Activated CD4-positive, alpha-beta memory T cell treated with anti-CD3 and anti-CD28 coated beads, Interleukin-2, amount 10 ng/mL, durations not matched to agents 7 days and 5 days (primary cell): Measurements from ENCODE around the gene WRAP53. TPM values are rescaled to one million over a fixed set of nuclear protein-coding genes. Genes with fewer than 3 reads are reported as not detected.
A peak's percentile ranks its signal among the peaks of the same experiment; 100 is the strongest.
"Not testable (repeated sequence)": the region's sequence is repeated elsewhere in the genome, so short reads cannot be mapped to it uniquely, and the experiment has no call there.

ENCODE experiments used
- CTCF ChIA-PET: fragments of 350-600 bp; sonication (Branson Sonifier 250); formaldehyde crosslinking; loops from one replicate; lab custom pipeline; 2021; ENCODE audit warnings: antibody characterized with exemption, inconsistent platforms; lab: Charles Lee
- POLR2A ChIA-PET: fragments of 350-600 bp; sonication (Branson Sonifier 250); formaldehyde crosslinking; loops from one replicate; lab custom pipeline; 2021; ENCODE audit warnings: antibody characterized with exemption; lab: Charles Lee
- DNase-seq: peaks from one replicate; pipeline ENCODE4 v3.0.0-alpha.2; 2020
- H3K27ac Mint-ChIP-seq: one replicate; pipeline ENCODE4 v1.8.0; 2021; ENCODE audit warnings: mild to moderate bottlenecking, mixed read lengths
- H3K27me3 Mint-ChIP-seq: one replicate; pipeline ENCODE4 v1.8.0; 2021; ENCODE audit warnings: mixed read lengths
- H3K36me3 Mint-ChIP-seq: one replicate; pipeline ENCODE4 v1.8.0; 2021; ENCODE audit warnings: low read depth, mixed read lengths
- H3K4me1 Mint-ChIP-seq: one replicate; pipeline ENCODE4 v1.8.0; 2021; ENCODE audit warnings: mixed read lengths
- H3K4me3 Mint-ChIP-seq: one replicate; pipeline ENCODE4 v1.8.0; 2021; ENCODE audit warnings: mild to moderate bottlenecking, mixed read lengths
- H3K9me3 Mint-ChIP-seq: one replicate; pipeline ENCODE4 v1.8.0; 2021; ENCODE audit warnings: mixed read lengths
- total RNA-seq, 2 experiments: library from RNA; stranded (reverse); gene quantifications; one replicate each; pipeline ENCODE4 v1.2.3, GENCODE V29; 2021

The WRAP53 gene
- 10 to 100 TPM; 18.6 to 18.8 TPM for total RNA-seq

DNA sequence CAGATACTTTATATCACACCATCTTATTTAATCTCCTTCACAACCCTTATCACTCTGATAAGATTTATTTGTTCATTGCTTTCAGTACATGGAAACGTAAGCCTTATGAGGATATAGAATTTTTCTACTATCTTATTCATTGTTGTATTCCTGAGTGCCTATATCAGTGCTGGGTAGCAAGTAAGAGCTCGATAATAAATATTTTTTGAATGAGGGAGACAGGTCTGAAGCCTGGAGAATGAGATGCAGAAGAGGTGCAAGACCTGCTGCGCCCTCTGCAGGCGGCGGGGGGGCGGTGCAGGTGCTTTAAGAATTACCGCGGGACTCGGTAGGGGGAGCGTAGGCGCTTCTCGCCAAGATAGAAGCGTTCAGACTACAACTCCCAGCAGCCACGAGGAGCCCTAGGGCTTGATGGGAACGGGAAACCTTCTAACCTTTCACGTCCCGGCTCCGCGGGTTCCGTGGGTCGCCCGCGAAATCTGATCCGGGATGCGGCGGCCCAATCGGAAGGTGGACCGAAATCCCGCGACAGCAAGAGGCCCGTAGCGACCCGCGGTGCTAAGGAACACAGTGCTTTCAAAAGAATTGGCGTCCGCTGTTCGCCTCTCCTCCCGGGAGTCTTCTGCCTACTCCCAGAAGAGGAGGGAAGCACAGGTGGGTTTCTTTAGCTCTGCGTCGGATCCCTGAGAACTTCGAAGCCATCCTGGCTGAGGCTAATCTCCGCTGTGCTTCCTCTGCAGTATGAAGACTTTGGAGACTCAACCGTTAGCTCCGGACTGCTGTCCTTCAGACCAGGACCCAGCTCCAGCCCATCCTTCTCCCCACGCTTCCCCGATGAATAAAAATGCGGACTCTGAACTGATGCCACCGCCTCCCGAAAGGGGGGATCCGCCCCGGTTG, at the start of gene WRAP53:
TSS of gene WRAP53 (plus strand) at position 570 of the 900 bp plus-strand sequence. CDS start at position 742, 172 bp downstream.
- DNase-seq = peak; percentile 97
- Mint-ChIP-seq H3K27ac (peak within 1 kb of the TSS; percentile 96), H3K4me3 (peak within 1 kb of the TSS; percentile 94), H3K4me1 (peaks cover 39% of the 10 kb centered on the region), H3K36me3 (peaks cover 34% of the 10 kb centered on the region), H3K9me3 (no peaks in the 10 kb centered on the region), H3K27me3 (no peaks in the 10 kb centered on the region)
- ChIA-PET CTCF (interaction anchor here (0.5 to 5.5 kb wide), 39 partner anchors 9 to 642 kb away, joined by 3 to 56 read pairs (median 5); partner anchors contain the start of genes ATP1B2, CD68, DNAH2 and FXR2), POLR2A (interaction anchor here (0.6 to 7.5 kb wide), 58 partner anchors 13 to 1048 kb away, joined by 3 to 129 read pairs (median 10); partner anchors contain the start of genes ACAP1, ATP1B2, CD68 and CNTROB)

DNA sequence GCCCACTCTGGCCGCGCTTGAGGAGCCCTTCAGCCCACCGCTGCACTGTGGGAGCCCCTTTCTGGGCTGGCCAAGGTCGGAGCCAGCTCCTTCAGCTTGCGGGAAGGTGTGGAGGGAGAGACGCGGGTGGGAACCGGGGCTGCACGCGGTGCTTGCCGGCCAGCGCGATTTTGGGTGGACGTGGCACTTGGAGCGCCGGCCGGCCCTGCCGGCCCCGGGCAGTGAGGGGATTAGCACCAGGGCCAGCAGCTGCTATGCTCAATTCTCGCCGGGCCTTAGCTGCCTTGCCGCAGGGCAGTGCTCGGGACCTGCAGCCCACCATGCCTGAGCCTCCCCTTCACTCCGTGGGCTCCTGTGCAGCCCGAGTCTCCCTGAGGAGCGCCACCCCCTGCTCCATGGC, 47.5 kb upstream of the WRAP53 start:
- H3K27me3 Mint-ChIP-seq = peaks cover 2% of the 10 kb centered on the region
- ChIA-PET POLR2A (interaction anchor here (1.1 to 3.6 kb wide), 2 partner anchors 26 to 45 kb away, joined by 3 to 28 read pairs; partner anchors contain the start of genes FXR2, TP53 and WRAP53), CTCF (interaction anchor here (0.9 to 2.7 kb wide), 2 partner anchors 8 to 47 kb away, joined by 3 to 16 read pairs; partner anchors contain the start of genes TP53 and WRAP53)
- no peak overlapping the region for H3K4me3 Mint-ChIP-seq
- no peaks in the 10 kb centered on the region for H3K9me3 Mint-ChIP-seq
- H3K27ac Mint-ChIP-seq = no peak overlapping the region
- peaks cover 24% of the 10 kb centered on the region for H3K4me1 Mint-ChIP-seq
- DNase-seq = no peak
- H3K36me3 Mint-ChIP-seq = no peaks in the 10 kb centered on the region

DNA sequence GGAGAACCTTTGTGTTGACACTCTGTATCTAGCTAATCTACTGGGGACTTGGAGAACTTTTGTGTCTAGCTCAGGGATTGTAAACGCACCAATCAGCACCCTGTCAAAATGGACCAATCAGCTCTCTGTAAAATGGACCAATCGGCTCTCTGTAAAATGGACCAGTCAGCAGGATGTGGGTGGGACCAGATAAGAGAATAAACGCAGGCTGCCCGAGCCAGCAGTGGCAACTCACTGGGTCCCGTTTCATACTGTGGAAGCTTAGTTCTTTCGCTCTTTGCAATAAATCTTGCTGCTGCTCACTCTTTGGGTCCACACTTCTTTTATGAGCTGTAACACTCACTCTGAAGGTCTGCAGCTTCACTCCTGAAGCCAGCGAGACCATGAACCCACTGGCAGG, 46.6 kb upstream of the WRAP53 start:
- peak overlapping the region; percentile 68 for H3K4me3 Mint-ChIP-seq
- H3K4me1 Mint-ChIP-seq = peaks cover 26% of the 10 kb centered on the region
- not testable (repeated sequence) for H3K27me3 Mint-ChIP-seq, H3K36me3 Mint-ChIP-seq, H3K9me3 Mint-ChIP-seq
- peak; percentile 47 for DNase-seq
- H3K27ac Mint-ChIP-seq = peak overlapping the region; percentile 69
- ChIA-PET POLR2A (interaction anchor here (1.1 to 3.6 kb wide), 3 partner anchors 14 to 44 kb away, joined by 3 to 28 read pairs (median 3); partner anchors contain the start of genes FXR2, SAT2, TP53 and WRAP53), CTCF (interaction anchor here (0.9 to 2.7 kb wide), 3 partner anchors 9 to 46 kb away, joined by 3 to 16 read pairs (median 13); partner anchors contain the start of genes TP53 and WRAP53)

DNA sequence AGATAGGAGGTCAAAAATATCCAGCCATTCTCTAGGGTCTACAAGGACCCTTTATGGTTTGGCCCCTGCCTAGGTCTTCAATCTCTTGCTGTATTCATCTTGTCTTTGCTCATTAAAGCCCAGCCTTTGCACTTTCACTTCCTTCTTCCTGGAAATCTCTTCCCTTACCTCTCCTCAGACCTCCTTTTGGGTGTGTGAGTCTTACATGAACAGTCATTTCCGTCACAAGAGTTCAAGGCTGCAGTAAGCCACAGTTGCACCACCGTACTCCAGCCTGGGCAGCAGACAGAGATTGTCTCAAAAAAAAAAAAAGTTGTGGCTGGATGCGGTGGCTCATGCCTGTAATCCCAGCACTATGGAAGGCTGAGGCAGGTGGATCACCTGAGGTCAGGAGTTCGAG, 43.5 kb upstream of the WRAP53 start:
- Mint-ChIP-seq H3K4me1 (peaks cover 27% of the 10 kb centered on the region), H3K27me3 (peaks cover 11% of the 10 kb centered on the region), H3K27ac (no peak overlapping the region), H3K9me3 (no peaks in the 10 kb centered on the region), H3K36me3 (no peaks in the 10 kb centered on the region), H3K4me3 (no peak overlapping the region)
- ChIA-PET CTCF (no interaction called here), POLR2A (no interaction called here)
- peak; percentile 37 for DNase-seq

DNA sequence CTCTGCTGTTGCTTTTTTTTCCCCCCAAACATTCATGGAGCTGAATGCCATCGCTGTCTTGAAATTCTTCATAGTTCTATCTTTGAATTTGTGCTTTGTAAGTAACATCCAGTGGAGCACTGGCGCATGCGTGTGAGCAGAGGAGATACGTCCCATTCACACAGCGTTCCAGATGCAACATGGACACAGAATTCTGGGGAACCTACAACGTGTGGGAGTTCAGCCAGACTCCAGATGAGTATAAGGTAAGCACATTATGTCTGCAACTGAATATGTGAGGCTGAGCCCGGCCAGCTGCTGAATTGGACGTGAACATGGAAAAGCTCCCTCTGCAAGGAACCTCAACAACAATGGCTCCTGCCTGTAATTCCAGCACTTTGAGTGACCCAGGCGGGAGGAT, 41.8 kb upstream of the WRAP53 start:
- ChIA-PET CTCF (interaction anchor here (0.7 kb wide), 2 partner anchors 26 to 31 kb away, joined by 3 read pairs; partner anchors contain the start of gene FXR2), POLR2A (interaction anchor here (0.6 kb wide), 1 partner anchor 309 kb away, joined by 3 read pairs; no protein-coding TSS in a partner anchor)
- Mint-ChIP-seq H3K4me3 (no peak overlapping the region), H3K36me3 (no peaks in the 10 kb centered on the region), H3K27ac (no peak overlapping the region), H3K27me3 (peaks cover 25% of the 10 kb centered on the region), H3K9me3 (no peaks in the 10 kb centered on the region), H3K4me1 (peaks cover 39% of the 10 kb centered on the region)
- DNase-seq = no peak

DNA sequence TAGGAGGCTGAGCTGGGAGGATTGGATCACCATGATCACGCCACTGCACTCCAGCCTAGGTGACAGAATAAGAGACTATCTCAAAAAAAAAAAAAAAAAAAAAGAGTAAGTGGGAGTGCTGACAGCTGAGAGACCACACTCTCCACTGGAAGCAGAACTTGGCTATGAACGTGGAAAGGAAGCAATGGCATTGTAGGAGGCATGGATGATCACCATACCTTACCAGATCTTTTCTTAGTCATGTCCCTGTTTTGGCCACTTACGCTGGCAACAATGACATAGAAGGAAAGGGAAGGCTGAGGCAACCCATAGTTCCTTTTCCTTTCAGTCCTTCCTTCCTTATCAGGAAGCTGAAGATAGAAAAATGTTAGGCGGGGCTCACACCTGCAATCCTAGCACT, 41.3 kb upstream of the WRAP53 start:
- ChIA-PET POLR2A (interaction anchor here (0.6 kb wide), 1 partner anchor 309 kb away, joined by 3 read pairs; no protein-coding TSS in a partner anchor), CTCF (interaction anchor here (0.7 to 1.5 kb wide), 2 partner anchors 26 to 32 kb away, joined by 3 to 4 read pairs; partner anchors contain the start of gene FXR2)
- Mint-ChIP-seq H3K4me1 (peaks cover 34% of the 10 kb centered on the region), H3K27ac (no peak overlapping the region), H3K9me3 (no peaks in the 10 kb centered on the region), H3K36me3 (no peaks in the 10 kb centered on the region), H3K4me3 (no peak overlapping the region), H3K27me3 (peaks cover 28% of the 10 kb centered on the region)
- no peak for DNase-seq

DNA sequence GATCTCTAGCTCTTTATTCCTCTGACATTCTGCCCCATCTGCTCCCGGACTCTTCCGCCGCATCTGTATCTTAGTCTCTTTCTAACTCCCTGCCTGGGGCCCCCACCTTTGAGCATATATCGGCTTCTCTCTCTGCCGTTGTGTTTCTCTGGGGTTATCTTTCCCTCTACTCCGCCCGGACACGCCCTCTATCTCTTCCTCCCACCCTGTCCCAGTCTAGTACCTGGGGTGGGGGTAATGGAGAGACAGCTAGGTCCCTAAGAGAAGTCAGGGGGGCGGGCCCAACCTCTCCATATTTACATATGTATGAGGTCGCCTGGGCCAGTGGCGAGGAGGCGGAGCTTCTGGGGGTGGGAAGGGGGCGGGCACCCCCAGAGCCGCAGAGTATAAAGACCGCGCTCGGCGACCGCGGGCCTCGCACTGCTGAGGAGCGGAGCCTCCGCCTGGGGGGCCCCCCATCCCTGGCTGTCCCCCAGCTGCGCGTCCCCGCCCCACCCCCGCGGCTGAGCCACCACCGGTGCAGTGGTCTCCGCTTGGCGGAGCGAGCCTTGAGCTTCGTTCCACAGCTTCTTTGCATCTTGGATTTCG, 37.7 kb upstream of the WRAP53 start, which contains the start of gene ATP1B2:
TSS of gene ATP1B2 (plus strand) at position 418 of the 588 bp plus-strand sequence. CDS start 593 bp downstream, outside the sequence.
- H3K4me3 Mint-ChIP-seq = peak within 1 kb of the TSS; percentile 63
- no peaks in the 10 kb centered on the region for H3K36me3 Mint-ChIP-seq
- H3K9me3 Mint-ChIP-seq = no peaks in the 10 kb centered on the region
- peaks cover 17% of the 10 kb centered on the region for H3K4me1 Mint-ChIP-seq
- POLR2A ChIA-PET = interaction anchor here (1.0 to 2.6 kb wide), 6 partner anchors 8 to 283 kb away, joined by 3 to 26 read pairs (median 4); partner anchors contain the start of genes TP53 and WRAP53
- DNase-seq = peak; percentile 75
- CTCF ChIA-PET = interaction anchor here (1.1 to 1.3 kb wide), 3 partner anchors 36 to 38 kb away, joined by 3 to 5 read pairs (median 3); partner anchors contain the start of genes TP53 and WRAP53
- peaks cover 53% of the 10 kb centered on the region for H3K27me3 Mint-ChIP-seq
- no peak within 1 kb of the TSS for H3K27ac Mint-ChIP-seq

DNA sequence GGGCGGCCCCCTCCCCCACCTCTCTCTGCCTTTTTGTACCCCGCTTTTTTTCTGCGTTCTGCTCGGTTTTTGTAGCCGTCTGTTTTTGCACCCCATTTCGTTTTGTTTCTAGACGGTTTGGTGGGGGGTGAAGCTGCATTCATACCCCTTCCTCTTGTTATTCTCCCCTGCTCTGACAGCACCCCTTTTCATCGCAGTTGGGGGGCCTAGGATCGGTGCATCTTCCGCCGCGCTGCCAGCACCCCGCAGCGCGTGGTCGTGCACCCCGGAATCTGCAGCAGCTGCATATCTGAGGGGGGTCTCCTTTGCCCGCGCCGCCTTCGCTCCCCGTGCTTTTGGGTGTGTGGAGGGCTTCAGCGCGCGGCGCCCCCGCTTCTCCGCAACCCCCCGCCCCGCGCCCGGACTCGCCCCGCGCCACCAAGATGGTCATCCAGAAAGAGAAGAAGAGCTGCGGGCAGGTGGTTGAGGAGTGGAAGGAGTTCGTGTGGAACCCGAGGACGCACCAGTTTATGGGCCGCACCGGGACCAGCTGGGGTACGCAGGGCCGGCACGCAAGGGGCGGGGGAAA, 37.1 kb upstream of the WRAP53 start:
- CTCF ChIA-PET = interaction anchor here (1.1 to 1.3 kb wide), 3 partner anchors 35 to 38 kb away, joined by 3 to 5 read pairs (median 3); partner anchors contain the start of genes TP53 and WRAP53
- Mint-ChIP-seq H3K9me3 (no peaks in the 10 kb centered on the region), H3K27ac (no peak overlapping the region), H3K4me3 (peak overlapping the region; percentile 58), H3K27me3 (peaks cover 52% of the 10 kb centered on the region), H3K4me1 (peaks cover 15% of the 10 kb centered on the region), H3K36me3 (no peaks in the 10 kb centered on the region)
- POLR2A ChIA-PET = interaction anchor here (0.5 to 2.6 kb wide), 7 partner anchors 9 to 282 kb away, joined by 3 to 26 read pairs (median 4); partner anchors contain the start of genes TP53 and WRAP53
- DNase-seq = no peak

DNA sequence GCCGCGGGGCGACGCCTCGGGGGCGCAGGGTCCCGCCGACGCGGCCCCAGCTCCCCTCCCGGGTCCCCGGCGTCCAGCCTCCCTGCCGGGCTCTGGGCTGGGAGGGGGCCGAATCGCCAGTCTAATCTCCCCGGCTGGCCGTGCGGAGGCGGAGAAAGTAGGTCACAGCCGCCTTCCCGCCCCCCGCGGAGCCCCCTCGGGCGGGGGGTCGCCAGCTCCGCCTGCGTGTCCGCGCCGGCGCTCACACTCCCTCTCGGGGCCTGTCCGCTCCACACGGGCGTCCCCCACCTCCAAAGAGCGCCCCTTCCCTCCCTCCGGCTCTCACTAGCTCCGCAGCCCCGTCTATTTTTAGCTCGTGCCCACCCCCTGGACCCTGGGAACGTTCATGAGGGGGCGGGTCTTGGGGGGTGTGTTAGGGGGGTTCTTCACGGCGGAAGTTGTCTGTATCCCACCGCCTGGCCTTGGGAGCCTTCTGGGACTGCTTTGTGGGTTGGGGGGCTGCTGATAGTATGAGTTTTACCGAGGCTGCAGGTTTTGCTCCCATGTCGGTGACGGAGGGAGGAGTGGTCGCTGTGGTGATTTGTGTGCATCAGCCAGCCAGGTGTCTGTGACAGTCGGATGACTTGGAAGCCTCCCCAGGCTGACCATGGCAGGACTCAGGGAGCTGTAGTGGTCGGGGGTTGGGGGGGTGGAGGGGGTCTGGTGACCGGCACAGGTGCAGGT, 36.5 kb upstream of the WRAP53 start:
- no peak for DNase-seq
- ChIA-PET POLR2A (interaction anchor here (0.5 to 2.6 kb wide), 6 partner anchors 9 to 282 kb away, joined by 3 to 26 read pairs (median 4); partner anchors contain the start of genes TP53 and WRAP53), CTCF (interaction anchor here (1.2 kb wide), 1 partner anchor 35 kb away, joined by 5 read pairs; the partner anchor contains the start of gene TP53)
- H3K27me3 Mint-ChIP-seq = peaks cover 51% of the 10 kb centered on the region
- no peak overlapping the region for H3K4me3 Mint-ChIP-seq
- peaks cover 15% of the 10 kb centered on the region for H3K4me1 Mint-ChIP-seq
- H3K27ac Mint-ChIP-seq = no peak overlapping the region
- no peaks in the 10 kb centered on the region for H3K36me3 Mint-ChIP-seq
- no peaks in the 10 kb centered on the region for H3K9me3 Mint-ChIP-seq

DNA sequence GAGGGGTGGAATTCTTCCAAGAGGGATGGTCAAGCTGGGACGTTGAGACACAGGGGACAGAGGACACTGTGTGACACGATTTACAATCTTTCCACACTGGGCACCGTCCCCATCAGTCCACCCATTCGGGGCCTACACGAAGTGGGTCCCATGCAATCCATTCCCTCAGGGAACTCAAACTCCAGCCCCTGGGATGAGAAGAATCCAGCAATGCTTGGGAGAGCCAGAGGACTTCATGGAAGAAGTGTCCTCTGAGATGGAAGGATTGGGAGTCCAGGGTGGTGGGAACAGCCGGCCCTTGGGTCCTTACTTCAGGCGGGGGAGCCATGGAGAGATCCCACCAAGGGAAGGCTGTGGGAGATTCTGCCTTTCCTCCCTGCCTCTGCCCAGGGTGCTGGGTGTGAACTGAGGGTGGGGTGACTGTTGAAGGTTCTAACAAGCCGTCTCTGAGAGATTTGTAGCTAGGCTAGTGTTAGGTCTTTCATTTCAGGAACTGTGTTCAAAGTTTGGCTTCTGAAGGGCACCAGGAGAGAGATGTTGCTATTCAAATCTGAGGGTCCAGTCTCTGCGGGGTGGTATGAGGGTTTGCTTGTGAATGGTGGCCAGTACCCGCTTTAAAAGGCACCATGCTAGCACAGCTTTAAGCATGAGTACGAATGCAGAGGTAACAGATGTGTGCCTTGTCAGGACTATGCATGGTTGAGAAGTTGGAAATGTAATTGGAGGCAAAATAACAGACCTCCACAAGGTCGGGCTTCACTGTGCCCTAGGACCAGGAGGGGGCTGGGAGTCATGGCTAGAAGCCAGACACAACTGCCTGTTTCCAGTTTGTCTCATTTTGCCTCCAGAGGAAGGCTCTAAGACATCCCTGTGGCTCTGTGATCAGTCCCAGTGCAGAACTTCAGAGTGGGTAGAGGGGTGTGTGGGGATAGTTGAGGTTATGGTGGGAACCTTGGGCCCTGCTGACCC, 35.6 kb upstream of the WRAP53 start:
- H3K27ac Mint-ChIP-seq = no peak overlapping the region
- H3K36me3 Mint-ChIP-seq = no peaks in the 10 kb centered on the region
- H3K9me3 Mint-ChIP-seq = no peaks in the 10 kb centered on the region
- POLR2A ChIA-PET = interaction anchor here (1.3 to 2.6 kb wide), 2 partner anchors 34 kb away, joined by 4 to 26 read pairs; partner anchors contain the start of genes TP53 and WRAP53
- DNase-seq = no peak
- no peak overlapping the region for H3K4me3 Mint-ChIP-seq
- H3K27me3 Mint-ChIP-seq = peaks cover 51% of the 10 kb centered on the region
- CTCF ChIA-PET = interaction anchor here (1.2 kb wide), 1 partner anchor 20 kb away, joined by 3 read pairs; no protein-coding TSS in a partner anchor
- H3K4me1 Mint-ChIP-seq = peaks cover 15% of the 10 kb centered on the region
